ENCODE measurements around the gene CNTD1. TPM values are rescaled to one million over a fixed set of nuclear protein-coding genes. Genes with fewer than 3 reads are reported as not detected.
"Not testable (repeated sequence)": the region's sequence is repeated elsewhere in the genome, so short reads cannot be mapped to it uniquely, and the experiment has no call there.

The CNTD1 gene, protein sequence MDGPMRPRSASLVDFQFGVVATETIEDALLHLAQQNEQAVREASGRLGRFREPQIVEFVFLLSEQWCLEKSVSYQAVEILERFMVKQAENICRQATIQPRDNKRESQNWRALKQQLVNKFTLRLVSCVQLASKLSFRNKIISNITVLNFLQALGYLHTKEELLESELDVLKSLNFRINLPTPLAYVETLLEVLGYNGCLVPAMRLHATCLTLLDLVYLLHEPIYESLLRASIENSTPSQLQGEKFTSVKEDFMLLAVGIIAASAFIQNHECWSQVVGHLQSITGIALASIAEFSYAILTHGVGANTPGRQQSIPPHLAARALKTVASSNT
- 0.82 TPM for total RNA-seq

DNA sequence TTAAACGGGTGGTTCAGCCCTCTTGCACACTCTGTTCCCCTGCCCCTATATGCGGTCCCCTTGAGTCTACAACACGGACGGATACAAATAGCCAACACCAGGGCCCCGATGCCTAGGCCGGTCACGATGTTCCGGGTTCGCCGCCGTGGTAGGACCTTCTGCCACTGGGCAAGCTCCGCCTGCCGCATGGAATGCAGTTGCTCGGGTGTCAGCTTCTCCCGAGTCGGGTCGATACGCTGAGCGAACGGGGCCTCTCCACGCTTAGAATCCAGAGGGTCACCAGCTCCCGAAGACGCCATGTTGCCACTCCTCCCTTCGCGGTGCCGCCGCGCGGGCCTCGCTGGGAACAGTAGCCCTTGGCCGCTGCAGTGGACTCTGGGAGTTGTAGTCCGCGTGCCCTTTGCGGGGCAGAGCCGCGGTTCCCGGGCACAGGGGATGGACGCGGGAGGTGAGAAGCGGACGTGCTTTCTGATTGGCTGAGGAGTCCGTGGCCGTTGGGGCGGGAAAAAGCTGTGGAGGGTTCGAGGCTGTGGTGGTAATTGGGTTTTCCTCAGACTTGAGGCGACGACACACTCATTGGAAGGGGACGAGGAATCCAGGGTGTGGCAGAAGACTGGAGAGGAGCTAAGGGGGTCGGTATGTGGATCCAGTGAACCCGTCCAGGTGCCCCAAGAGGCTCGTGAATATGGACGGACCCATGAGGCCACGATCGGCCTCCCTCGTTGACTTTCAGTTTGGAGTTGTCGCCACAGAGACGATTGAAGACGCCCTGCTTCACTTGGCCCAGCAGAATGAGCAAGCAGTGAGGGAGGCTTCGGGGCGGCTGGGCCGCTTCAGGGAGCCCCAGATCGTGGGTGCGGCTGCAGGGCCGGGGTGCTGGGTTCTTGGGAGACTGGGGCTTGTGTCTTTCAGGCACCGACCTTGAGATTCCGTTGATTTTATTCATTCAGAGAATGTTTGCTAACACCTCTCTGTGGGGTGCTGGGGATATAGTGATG is at the start of gene CNTD1, which contains the start of gene COA3:
TSS of gene CNTD1 (plus strand) at position 479 of the 998 bp plus-strand sequence. CDS start at position 686, 207 bp downstream.
TSS of gene COA3 (minus strand) at position 322 of the 998 bp plus-strand sequence. CDS start at position 299, 23 bp downstream.
- FAIRE-seq (no peak), DNase-seq (ENCODE audit: low spot score in 2 of 2) (peak; percentile 74 to 85)

- DNase-seq (ENCODE audit: low spot score in 2 of 2) (no peak), FAIRE-seq (no peak)
Observed at GRCh38 chr17:42748908-42749798, 49.5 kb upstream of the CNTD1 start.

DNA sequence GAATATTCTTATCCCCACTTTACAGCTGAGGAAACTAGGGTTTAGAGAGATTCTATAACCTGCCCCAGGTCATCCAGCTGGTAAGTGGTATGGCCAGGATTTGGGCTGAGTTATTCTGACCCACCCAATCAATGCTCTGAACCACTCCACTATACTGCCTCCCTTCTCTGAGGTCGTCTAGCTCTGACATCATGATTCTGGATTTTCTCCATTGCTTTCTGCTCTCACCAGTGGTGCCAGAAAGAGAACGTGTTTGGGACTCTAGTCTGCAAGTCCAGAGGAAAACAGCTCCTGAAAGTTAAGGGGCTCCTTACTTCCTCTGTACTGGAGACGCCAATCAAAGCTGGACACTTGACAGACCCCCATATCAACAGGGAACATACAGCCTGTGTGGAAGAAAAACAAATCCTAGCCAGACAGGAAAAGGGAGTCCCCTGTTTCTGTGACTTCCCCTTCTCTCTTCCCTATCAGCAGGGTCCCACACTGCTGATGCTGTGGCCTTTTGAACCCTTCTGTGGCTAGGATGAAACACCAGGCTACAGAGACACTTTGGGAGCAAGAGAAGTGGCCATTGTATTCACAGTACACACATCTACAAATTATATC is 47.8 kb upstream of the CNTD1 start:
- no peak for FAIRE-seq

GRCh38 chr17:42751628-42752027 is 47.0 kb upstream of the CNTD1 start:
- DNase-seq (ENCODE audit: low spot score in 2 of 2) = no peak
- no peak for FAIRE-seq

More for the DNA sequence above, 47.8 kb upstream of the CNTD1 start:
- DNase-seq (ENCODE audit: low spot score in 2 of 2) = no peak

GRCh38 chr17:42754782-42755181 is 43.9 kb upstream of the CNTD1 start:
- DNase-seq (ENCODE audit: low spot score in 2 of 2) (no peak), FAIRE-seq (no peak)

GRCh38 chr17:42759982-42760651 is 38.5 kb upstream of the CNTD1 start:
- no peak for FAIRE-seq

GRCh38 chr17:42760652-42761581 is 37.7 kb upstream of the CNTD1 start, which contains the start of gene RAMP2:
Gene RAMP2 (plus strand): TSS chr17:42761227. CDS start chr17:42761262, 35 bp downstream.
- no peak for FAIRE-seq

More at GRCh38 chr17:42759982-42760651, 38.5 kb upstream of the CNTD1 start:
- no peak for DNase-seq (ENCODE audit: low spot score in 2 of 2)

GRCh38 chr17:42761638-42762037 is 37.0 kb upstream of the CNTD1 start:
- DNase-seq (ENCODE audit: low spot score in 2 of 2) (no peak), FAIRE-seq (no peak)

More at GRCh38 chr17:42760652-42761581, 37.7 kb upstream of the CNTD1 start, which contains the start of gene RAMP2:
- peak in 1 of 2 donors; percentile 52 for DNase-seq (ENCODE audit: low spot score in 2 of 2)

DNA sequence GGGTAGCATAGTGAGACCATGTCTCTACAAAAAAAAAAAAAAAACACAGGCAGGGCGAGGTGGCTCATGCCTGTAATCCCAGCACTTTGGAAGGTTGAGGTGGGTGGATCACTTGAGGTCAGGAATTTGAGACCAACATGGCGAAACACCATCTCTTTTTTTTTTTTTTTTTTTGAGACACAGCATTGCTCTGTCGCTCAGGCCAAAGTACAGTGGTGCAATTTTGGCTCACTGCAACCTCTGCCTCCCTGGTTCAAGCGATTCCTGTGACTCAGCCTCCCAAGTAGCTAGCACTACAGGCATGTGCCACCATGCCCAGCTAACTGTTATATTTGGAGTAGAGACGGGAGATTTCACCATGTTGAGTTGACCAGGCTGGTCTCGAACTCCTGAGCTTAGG is 32.5 kb upstream of the CNTD1 start:
- no peak for DNase-seq (ENCODE audit: low spot score in 2 of 2)
- FAIRE-seq = no peak

- no peak for DNase-seq (ENCODE audit: low spot score in 2 of 2)
- no peak for FAIRE-seq
Observed at GRCh38 chr17:42767512-42767911, 31.1 kb upstream of the CNTD1 start.

DNA sequence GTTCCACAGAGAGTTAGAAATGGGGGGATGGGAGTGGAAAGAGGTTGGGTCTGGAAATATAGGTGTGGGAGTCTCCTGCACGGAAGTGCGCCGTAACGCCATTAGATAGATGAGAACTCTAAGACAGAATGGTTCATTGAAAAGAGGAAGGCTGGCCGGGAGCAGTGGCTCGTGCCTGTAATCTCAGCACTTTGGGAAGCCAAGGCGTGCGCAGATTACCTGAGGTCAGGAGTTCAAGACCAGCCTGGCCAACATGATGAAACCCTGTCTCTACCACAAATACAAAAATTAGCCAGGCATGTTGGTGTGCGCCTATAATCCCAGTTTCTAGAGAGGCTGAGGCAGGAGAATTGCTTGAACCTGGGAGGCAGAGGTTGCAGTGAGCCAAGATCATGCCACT is 30.7 kb upstream of the CNTD1 start:
- DNase-seq (ENCODE audit: low spot score in 2 of 2); FAIRE-seq: not testable (repeated sequence)

DNA sequence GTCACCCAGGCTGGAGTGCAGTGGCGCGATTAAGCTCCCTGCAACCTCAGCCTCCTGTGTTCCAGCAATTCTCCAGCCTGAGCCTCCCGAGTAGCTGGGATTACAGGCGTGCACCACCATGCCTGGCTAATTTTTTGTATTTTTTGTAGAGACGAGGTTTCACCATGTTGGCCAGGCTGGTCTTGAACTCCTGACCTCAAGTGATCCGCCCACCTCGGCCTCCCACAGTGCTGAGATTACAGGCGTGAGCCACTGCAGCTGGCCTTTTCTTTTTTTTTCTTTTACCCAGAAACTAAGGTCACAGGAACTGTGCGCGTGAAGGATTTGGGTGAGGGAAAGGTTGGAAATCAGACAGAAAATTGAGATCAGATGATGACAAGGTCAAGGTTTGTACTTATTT is 28.7 kb upstream of the CNTD1 start:
- FAIRE-seq; DNase-seq (ENCODE audit: low spot score in 2 of 2): not testable (repeated sequence)

DNA sequence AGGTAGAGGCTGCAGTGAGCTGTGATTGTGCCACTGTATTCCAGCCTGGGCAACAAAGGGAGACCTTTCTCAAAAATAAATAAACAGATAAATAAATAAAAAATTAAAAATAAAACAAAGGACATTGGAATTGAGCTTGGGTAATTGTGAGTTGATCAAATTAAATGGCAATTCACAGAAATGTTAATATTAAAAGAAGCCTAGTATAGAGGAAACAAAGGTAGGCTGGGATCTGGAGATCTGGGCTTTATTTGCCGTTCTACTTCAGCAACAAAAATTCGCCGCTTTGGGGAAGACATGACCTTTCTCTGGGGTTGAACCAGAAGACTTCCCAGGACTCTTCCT is 25.7 kb upstream of the CNTD1 start:
- FAIRE-seq = no peak
- no peak for DNase-seq (ENCODE audit: low spot score in 2 of 2)

DNA sequence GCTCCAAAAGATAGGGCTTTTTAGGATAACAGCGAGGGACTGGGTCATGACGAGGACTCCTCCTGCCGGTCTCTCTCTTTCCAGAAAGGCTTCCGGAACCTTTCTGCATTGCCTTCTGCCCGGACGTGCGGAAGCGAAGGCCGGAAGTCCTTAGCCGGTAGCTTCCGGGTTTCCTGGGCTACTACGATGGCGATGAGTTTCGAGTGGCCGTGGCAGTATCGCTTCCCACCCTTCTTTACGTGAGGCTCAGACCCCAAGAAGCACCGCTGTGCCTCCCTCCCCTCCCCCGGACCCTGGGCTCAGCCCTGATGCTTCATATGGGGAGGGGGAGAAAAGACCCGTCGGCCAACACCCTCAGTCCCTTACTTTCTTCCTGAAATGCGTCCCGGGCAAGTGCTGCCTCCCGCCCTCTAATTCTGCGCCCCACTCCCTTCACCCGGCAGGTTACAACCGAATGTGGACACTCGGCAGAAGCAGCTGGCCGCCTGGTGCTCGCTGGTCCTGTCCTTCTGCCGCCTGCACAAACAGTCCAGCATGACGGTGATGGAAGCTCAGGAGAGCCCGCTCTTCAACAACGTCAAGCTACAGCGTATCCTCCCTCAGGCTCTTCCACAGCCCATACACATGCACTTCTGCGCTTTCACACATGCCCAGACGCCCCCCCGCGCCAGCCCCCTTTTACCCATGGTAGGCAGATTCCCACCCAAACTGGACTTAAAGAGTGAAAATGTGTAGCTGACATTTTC is 25.2 kb upstream of the CNTD1 start, which contains the start of gene VPS25:
TSS of gene VPS25 (plus strand) at position 160 of the 746 bp plus-strand sequence. CDS start at position 187, 27 bp downstream.
- FAIRE-seq (no peak), DNase-seq (ENCODE audit: low spot score in 2 of 2) (peak; percentile 76 to 87)

GRCh38 chr17:42774066-42774745 is 24.5 kb upstream of the CNTD1 start:
- no peak for FAIRE-seq

DNA sequence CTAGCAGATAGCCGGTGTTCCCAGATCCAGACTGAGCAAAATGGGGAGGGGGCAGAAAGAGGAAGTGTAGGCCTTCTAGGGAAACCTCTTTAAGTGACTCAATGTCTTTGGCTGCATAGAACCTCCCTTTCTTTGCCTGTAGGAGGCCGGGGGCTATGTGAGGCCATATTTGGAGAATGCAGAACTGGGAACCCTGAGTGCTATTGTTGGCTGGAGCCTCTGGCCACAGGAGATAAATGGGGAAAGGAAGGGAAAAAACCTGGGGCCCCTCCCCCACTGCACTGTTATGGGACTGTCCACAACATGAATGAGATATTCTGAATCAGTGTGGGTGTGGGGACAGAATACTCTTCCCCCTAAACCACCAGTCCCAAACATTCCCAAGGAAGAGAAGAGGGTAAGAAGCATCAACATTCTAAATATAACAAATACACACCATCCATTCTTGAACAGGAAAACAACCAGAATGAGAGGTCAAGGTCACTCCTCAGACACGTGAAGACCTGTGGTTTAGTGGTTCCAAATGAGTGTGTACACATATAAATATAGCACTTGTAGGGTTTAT is 23.0 kb upstream of the CNTD1 start:
- no peak for FAIRE-seq

More at GRCh38 chr17:42774066-42774745, 24.5 kb upstream of the CNTD1 start:
- no peak for DNase-seq (ENCODE audit: low spot score in 2 of 2)

More for the DNA sequence above, 23.0 kb upstream of the CNTD1 start:
- DNase-seq (ENCODE audit: low spot score in 2 of 2) = no peak

Data from frontal cortex (tissue), 4 donors.